Ureter (tissue), 1 donor: ENCODE measurements around the gene WNT10A. TPM values are rescaled to one million over a fixed set of nuclear protein-coding genes. Genes with fewer than 3 reads are reported as not detected.
"Not testable (repeated sequence)": the region's sequence is repeated elsewhere in the genome, so short reads cannot be mapped to it uniquely, and the experiment has no call there.

Source experiments
- DNase-seq: peaks from one replicate; pipeline ENCODE4 v3.0.0-alpha.2; 2020; ENCODE audit warnings: low spot score
- total RNA-seq: library from RNA; stranded (reverse); gene quantifications from one replicate; pipeline ENCODE4 v1.2.4, GENCODE V29; 2023
- donor health status: DM: yes; HTN: yes; CAD: no.

Gene WNT10A
- total RNA-seq, 1 donor from 2014 or later: 4.0 TPM

DNA sequence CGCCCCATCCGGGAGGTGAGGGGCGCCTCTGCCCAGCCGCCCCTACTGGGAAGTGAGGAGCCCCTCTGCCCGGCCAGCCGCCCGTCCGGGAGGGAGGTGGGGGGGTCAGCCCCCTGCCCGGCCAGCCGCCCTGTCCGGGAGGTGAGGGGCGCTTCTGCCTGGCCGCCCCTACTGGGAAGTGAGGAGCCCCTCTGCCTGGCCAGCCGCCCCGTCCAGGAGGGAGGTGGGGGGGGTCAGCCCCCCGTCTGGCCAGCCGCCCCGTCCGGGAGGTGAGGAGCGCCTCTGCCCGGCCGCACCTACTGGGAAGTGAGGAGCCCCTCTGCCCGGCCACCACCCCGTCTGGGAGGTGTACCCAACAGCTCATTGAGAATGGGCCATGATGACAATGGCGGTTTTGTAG lies 51.1 kb downstream of the WNT10A start:
- DNase-seq: not testable (repeated sequence)

Other genes with a start within 250 kb of the WNT10A start
- gene ZNF142, start 221.2 kb upstream of the WNT10A start, total RNA-seq: 35.4 TPM
- 48.2 TPM for gene BCS1L, start 221.2 kb upstream of the WNT10A start, total RNA-seq
- 33.7 TPM for gene RNF25, start 208.8 kb upstream of the WNT10A start, total RNA-seq
- gene STK36, start 208.8 kb upstream of the WNT10A start, total RNA-seq: 55.4 TPM
- gene TTLL4, start 170.0 kb upstream of the WNT10A start, total RNA-seq: 39.1 TPM
- 16.4 TPM for gene CYP27A1, start 98.7 kb upstream of the WNT10A start, total RNA-seq
- gene PRKAG3, start 49.0 kb upstream of the WNT10A start, total RNA-seq: not detected
- gene WNT6, start 21.0 kb upstream of the WNT10A start, total RNA-seq: 0.78 TPM
- not detected for gene CDK5R2, start 78.8 kb downstream of the WNT10A start, total RNA-seq
- not detected for gene FEV, start 104.3 kb downstream of the WNT10A start, total RNA-seq
- not detected for gene CRYBA2, start 112.6 kb downstream of the WNT10A start, total RNA-seq
- not detected for gene CFAP65, start 160.7 kb downstream of the WNT10A start, total RNA-seq
- not detected for gene IHH, start 180.1 kb downstream of the WNT10A start, total RNA-seq